Gastrocnemius medialis (tissue), 4 donors: ENCODE results near the gene ALOX15. TPM values are rescaled to one million over a fixed set of nuclear protein-coding genes. Genes with fewer than 3 reads are reported as not detected.
"Not testable (repeated sequence)": the region's sequence is repeated elsewhere in the genome, so short reads cannot be mapped to it uniquely, and the experiment has no call there.

Experiments used
- ATAC-seq, 2 donors: fragments of 150-250 bp; one replicate each; pipeline ENCODE4 v1.9.1; 2016
- DNase-seq, 2 donors: peaks; one replicate each; pipeline ENCODE4 v3.0.0-alpha.2; 2019
- H3K27ac ChIP-seq, 4 donors: fragments of 200-600 bp; sonication (generic); 1 replicate in 1 of 4; 2 replicates in 3 of 4; pipeline ENCODE4 v1.5.1; 2016 to 2018; ENCODE audit warnings: mild to moderate bottlenecking in 2 of 4, moderate library complexity in 1 of 4
- H3K27me3 ChIP-seq, 3 donors: fragments of 200-600 bp; sonication (generic) in 2 of 3; 1 replicate in 1 of 3; 2 replicates in 2 of 3; pipeline versions ENCODE4 v1.5.1 to v1.6.0; 2016 to 2019; ENCODE audit warnings: mild to moderate bottlenecking in 1 of 3, moderate library complexity in 1 of 3
- H3K36me3 ChIP-seq, 2 donors: fragments of 200-600 bp; sonication (generic) in 1 of 2; one replicate each; pipeline ENCODE4 v1.5.1; 2017 to 2018
- H3K4me1 ChIP-seq, 2 donors: fragments of 200-600 bp; sonication (generic) in 1 of 2; one replicate each; pipeline ENCODE4 v1.5.1; 2016 to 2017; ENCODE audit warnings: mild to moderate bottlenecking in 2 of 2
- H3K4me3 ChIP-seq, 4 donors: fragments of 200-600 bp; sonication (generic) in 3 of 4; 1 replicate in 1 of 4; 2 replicates in 3 of 4; pipeline ENCODE4 v1.5.1; 2016 to 2019; ENCODE audit warnings: mild to moderate bottlenecking in 2 of 4
- H3K9me3 ChIP-seq, 3 donors: fragments of 200-600 bp; sonication (generic) in 2 of 3; 1 replicate in 1 of 3; 2 replicates in 2 of 3; pipeline ENCODE4 v1.5.1; 2016 to 2019
- POLR2A ChIP-seq, 2 donors: fragments of 450-650 bp; IDR thresholded peaks; one replicate each; pipeline ENCODE4 v1.6.1; 2017; ENCODE audit warnings: antibody characterized with exemption in 2 of 2, mild to moderate bottlenecking in 2 of 2, moderate library complexity in 2 of 2
- in situ Hi-C, 4 donors: fragments of 200-750 bp; cut with MboI; loops; one replicate each; pipeline versions ENCODE4 v1.15.0 to v1.8.0; 2017; ENCODE audit warnings: low sequenced_read_pairs in 4 of 4
- intact Hi-C: fragments of 100-400 bp; cut with DNase I; formaldehyde crosslinking; loops from one replicate; pipeline ENCODE4 v1.15.1; 2023; ENCODE audit warnings: low total_unique reads
- total RNA-seq, 4 donors: library from RNA; depleted of rRNA; stranded (reverse); fragments of >200 nt; gene quantifications; one replicate each; pipeline versions ENCODE4 v1.1.0 to v1.2.3, GENCODE V29; 2016
- TF ChIP-seq, protein P1 (sequence below), 5 experiments: fragments of 450-650 bp in 3 of 5; fragments of 200-600 bp in 2 of 5; sonication (generic) in 2 of 5; IDR thresholded peaks in 4 of 5; conservative IDR thresholded peaks in 1 of 5; 1 replicate in 4 of 5; 2 replicates in 1 of 5; pipeline ENCODE4 v1.5.1; 2016 to 2019; ENCODE audit warnings: antibody characterized with exemption in 5 of 5, mild to moderate bottlenecking in 3 of 5, moderate library complexity in 3 of 5

The ALOX15 gene
- total RNA-seq, 4 donors from 2014 or later, result not detected

DNA sequence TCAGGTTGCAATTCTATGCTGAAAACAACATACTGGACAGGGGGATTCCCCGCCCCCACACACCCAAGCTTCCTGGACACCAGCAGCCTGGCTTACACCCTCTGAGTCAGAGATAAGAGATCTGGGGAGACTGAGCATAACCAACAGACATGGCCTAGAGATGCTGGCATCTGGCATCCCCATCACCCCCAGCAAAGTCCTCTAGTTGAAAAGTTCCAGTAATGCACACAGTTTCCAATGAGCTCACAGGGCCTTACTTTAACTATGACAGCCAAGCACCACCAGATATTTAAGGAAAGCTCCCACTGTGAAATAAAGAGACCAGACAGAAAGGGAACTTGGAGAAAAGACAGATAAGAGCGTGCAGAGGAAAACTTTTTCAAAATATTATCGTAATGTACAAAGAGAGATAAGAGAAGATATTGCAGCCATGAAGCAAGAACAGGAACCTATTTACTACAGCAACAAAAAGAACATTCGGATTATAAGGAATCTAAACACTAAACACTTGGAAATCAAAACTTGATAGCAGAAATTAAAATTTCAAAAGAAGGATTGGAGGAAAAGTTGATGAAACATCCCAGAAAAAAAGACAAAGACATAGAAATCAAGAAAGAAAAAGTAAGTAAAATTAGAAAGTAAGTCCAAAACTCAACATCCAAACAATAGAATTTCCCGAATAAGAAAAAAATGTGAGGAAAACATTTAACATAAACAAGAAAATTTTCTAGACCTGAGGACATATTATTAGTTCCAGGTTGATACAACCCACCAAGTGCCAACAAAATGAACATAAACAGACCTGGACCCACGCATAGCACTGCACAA is 17.2 kb upstream of the ALOX15 start:
- in situ Hi-C loops, result no loop called here
- no peak overlapping the region for H3K4me3 ChIP-seq
- intact Hi-C loops, result no loop called here
- peaks cover 0 to 16% (median 12%) of the 10 kb centered on the region in 3 donors for H3K27me3 ChIP-seq
- H3K9me3 ChIP-seq, result no peaks in the 10 kb centered on the region
- TF ChIP-seq POLR2A (IDR thresholded peaks at IDR 0.05), result no peak
- TF ChIP-seq, protein P1, sequence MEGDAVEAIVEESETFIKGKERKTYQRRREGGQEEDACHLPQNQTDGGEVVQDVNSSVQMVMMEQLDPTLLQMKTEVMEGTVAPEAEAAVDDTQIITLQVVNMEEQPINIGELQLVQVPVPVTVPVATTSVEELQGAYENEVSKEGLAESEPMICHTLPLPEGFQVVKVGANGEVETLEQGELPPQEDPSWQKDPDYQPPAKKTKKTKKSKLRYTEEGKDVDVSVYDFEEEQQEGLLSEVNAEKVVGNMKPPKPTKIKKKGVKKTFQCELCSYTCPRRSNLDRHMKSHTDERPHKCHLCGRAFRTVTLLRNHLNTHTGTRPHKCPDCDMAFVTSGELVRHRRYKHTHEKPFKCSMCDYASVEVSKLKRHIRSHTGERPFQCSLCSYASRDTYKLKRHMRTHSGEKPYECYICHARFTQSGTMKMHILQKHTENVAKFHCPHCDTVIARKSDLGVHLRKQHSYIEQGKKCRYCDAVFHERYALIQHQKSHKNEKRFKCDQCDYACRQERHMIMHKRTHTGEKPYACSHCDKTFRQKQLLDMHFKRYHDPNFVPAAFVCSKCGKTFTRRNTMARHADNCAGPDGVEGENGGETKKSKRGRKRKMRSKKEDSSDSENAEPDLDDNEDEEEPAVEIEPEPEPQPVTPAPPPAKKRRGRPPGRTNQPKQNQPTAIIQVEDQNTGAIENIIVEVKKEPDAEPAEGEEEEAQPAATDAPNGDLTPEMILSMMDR (IDR thresholded peaks at IDR 0.05 in 4 of 5, conservative IDR thresholded peaks at IDR 0.05 in 1 of 5), result no peak
- H3K4me1 ChIP-seq, result no peaks in the 10 kb centered on the region
- no peaks in the 10 kb centered on the region for H3K36me3 ChIP-seq
- DNase-seq (no peak), ATAC-seq (no peak)
- no peak overlapping the region for H3K27ac ChIP-seq

DNA sequence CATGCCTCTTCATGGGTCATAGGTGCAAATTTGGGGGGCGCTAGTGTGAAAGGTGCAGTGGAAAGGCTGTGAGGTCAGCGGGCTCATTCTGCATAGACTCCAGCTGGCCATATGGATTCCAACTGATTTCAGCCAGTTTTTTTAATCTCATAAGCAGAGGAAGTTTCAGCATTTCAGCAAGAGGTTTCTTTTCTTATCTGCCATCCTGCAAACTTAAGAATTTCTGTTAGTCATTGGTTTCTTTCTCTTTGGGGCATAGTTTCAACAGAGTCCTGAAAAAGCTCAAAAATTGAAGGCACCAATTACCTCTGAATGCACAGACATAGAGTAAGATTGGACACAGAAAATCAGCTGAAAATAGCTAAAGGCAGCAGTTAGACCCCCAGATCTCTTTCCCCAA is 16.2 kb upstream of the ALOX15 start:
- peaks cover 0 to 19% (median 9%) of the 10 kb centered on the region in 3 donors for H3K27me3 ChIP-seq
- no peak overlapping the region for H3K4me3 ChIP-seq
- no peak for TF ChIP-seq POLR2A (IDR thresholded peaks at IDR 0.05)
- TF ChIP-seq, protein P1 (IDR thresholded peaks at IDR 0.05 in 4 of 5, conservative IDR thresholded peaks at IDR 0.05 in 1 of 5), result no peak
- DNase-seq (no peak), ATAC-seq (no peak)
- no peaks in the 10 kb centered on the region for H3K9me3 ChIP-seq
- intact Hi-C loops, result no loop called here
- in situ Hi-C loops, result no loop called here
- H3K4me1 ChIP-seq, result no peaks in the 10 kb centered on the region
- H3K27ac ChIP-seq, result no peak overlapping the region
- no peaks in the 10 kb centered on the region for H3K36me3 ChIP-seq

DNA sequence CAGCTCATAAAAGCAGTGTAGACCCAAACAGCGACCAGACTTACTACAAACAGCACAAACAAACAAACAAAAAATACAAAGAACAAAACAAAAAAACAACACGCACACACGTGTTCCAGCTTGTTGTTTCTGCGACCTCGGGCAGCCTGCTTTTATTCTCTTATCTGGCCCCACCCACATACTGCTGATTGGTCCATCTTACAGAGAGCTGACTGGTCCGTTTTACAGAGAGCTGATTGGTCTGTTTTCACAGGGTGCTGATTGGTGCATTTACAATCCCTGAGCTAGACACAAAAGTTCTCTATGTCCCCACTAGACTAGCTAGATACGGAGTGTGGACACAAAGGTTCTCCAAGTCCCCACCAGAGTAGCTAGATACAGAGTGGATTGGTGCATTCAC is 14.5 kb upstream of the ALOX15 start:
- peaks cover 0 to 14% (median 9%) of the 10 kb centered on the region in 3 donors for H3K27me3 ChIP-seq

DNA sequence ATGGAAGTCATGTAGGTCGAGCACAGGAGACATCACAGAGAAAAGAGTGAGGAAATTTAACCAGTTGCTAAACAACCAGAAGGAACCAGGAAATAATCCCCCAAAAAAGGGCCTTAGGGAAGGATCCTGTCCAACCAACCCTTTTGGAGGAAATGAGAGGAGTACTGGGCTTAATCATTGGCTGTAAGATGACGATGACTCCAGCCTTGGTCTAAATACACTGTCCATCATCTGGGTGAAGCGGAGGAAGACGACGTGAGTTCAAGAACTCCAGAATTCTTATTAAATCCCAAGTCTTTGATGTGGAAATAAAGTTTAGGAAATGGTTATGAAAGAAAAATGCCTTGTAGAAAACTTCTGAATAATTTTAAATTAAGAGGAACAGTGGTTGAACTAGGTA is 11.5 kb upstream of the ALOX15 start:
- intact Hi-C loops (no loop called here), in situ Hi-C loops (no loop called here)
- no peak for ATAC-seq

More for the DNA sequence above, 14.5 kb upstream of the ALOX15 start:
- H3K36me3 ChIP-seq, H3K9me3 ChIP-seq, H3K4me1 ChIP-seq, intact Hi-C loops, ATAC-seq, in situ Hi-C loops, H3K27ac ChIP-seq, H3K4me3 ChIP-seq, DNase-seq: not testable (repeated sequence)

DNA sequence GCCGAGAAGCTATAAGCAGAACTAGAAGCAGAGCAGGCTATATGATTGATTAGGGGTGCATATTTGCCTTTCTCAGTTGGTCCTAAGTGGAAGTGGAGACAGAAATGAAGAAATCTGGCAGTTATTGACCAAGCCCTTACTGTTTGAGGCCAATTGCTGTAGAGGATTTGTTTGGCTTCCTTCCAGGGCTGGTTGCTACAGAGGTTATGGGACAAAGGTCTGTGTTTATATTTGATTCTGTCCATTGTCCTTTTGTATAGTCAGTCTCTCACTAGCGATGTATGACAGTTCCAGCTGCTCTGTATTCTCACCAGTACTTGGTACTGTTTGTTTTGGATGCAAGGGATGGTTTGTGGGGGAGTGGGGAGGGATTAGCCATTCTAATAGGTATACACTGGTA is 7.3 kb upstream of the ALOX15 start:
- Histone ChIP-seq H3K4me3 (no peak overlapping the region), H3K27me3 (peaks cover 10 to 29% (median 13%) of the 10 kb centered on the region in 3 donors), H3K4me1 (no peaks in the 10 kb centered on the region), H3K36me3 (no peaks in the 10 kb centered on the region), H3K9me3 (no peaks in the 10 kb centered on the region), H3K27ac (no peak overlapping the region)
- ATAC-seq, result no peak
- intact Hi-C loops (no loop called here), in situ Hi-C loops (loop anchor here in 2 of 4 donors (25.0 kb wide), 1 partner anchor 211 kb away; the partner anchor contains the start of gene SPNS3 (in 2 of the 2))
- TF ChIP-seq, protein P1 (IDR thresholded peaks at IDR 0.05 in 4 of 5, conservative IDR thresholded peaks at IDR 0.05 in 1 of 5), result no peak
- TF ChIP-seq POLR2A (IDR thresholded peaks at IDR 0.05), result no peak
- no peak for DNase-seq

More for the DNA sequence above, 11.5 kb upstream of the ALOX15 start:
- Histone ChIP-seq H3K9me3 (no peaks in the 10 kb centered on the region), H3K27ac (no peak overlapping the region), H3K4me1 (no peaks in the 10 kb centered on the region), H3K4me3 (no peak overlapping the region), H3K36me3 (no peaks in the 10 kb centered on the region), H3K27me3 (peaks cover 0 to 6% (median 0%) of the 10 kb centered on the region in 3 donors)
- TF ChIP-seq, protein P1 (IDR thresholded peaks at IDR 0.05 in 4 of 5, conservative IDR thresholded peaks at IDR 0.05 in 1 of 5), result no peak
- no peak for TF ChIP-seq POLR2A (IDR thresholded peaks at IDR 0.05)
- DNase-seq, result no peak
